GM19468 (cell line): ENCODE results near the gene FAM107A.

Experiments used
- ATAC-seq: cut with Tn5 transposase; IDR thresholded peaks from one replicate; pipeline ENCODE4 v1.9.1; 2021; ENCODE audit warnings: mild to moderate bottlenecking, moderate library complexity, moderate number of reproducible peaks; ENCODE audit not compliant: unreplicated experiment; ENCODE audit errors: extremely low read depth

The FAM107A gene

DNA sequence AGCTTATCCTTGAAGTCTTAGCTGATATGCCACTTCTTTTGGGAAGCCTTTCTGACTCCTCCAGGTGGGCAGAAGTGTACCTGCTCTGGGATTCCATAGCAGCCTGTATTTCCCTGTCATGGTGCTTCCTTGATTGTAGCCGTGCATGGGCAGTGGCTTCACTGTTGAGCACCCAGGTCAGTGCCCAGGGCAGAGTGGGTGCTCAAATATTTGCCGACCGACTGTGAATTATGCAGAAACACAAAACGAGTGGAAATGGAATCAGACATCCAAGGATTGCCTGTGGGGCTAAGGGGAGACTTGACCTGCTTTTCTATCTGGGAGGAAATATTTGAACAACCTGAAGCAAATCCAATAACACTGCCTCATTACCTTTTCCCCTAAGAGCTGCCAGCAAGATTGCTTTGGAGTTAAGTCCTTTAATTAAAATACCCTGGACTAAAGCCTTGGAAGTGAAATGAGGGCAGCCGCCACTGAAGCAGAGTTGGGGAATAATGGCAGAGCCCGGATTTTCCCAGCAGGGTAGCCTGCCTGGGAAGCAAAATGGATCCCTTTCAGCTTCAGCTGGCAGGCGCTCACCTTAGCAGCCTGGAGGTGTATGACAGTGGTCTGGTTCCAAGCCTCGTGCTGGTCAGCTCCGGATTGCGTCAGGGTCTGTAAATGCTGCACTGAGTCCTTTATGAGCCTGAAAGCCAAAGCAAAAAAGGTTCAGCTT is 55.1 kb downstream of the FAM107A start:
- ATAC-seq = no peak

DNA sequence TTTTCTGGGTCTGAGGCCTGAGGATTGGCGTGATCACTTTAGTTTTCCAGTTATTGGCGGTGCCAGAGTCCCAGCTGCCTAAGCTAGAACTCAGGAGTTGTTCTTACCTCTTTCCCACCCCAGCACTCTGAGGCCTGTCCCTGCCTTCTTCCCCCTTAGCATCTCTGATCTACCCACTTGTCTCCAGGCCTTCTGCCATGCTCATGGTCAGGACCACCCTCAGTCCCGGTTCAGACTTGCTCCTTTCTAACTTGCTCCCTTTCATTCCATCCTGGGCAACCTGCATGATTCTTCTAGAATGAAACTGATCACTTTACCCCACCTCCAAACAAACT is 55.9 kb downstream of the FAM107A start:
- no peak for ATAC-seq

DNA sequence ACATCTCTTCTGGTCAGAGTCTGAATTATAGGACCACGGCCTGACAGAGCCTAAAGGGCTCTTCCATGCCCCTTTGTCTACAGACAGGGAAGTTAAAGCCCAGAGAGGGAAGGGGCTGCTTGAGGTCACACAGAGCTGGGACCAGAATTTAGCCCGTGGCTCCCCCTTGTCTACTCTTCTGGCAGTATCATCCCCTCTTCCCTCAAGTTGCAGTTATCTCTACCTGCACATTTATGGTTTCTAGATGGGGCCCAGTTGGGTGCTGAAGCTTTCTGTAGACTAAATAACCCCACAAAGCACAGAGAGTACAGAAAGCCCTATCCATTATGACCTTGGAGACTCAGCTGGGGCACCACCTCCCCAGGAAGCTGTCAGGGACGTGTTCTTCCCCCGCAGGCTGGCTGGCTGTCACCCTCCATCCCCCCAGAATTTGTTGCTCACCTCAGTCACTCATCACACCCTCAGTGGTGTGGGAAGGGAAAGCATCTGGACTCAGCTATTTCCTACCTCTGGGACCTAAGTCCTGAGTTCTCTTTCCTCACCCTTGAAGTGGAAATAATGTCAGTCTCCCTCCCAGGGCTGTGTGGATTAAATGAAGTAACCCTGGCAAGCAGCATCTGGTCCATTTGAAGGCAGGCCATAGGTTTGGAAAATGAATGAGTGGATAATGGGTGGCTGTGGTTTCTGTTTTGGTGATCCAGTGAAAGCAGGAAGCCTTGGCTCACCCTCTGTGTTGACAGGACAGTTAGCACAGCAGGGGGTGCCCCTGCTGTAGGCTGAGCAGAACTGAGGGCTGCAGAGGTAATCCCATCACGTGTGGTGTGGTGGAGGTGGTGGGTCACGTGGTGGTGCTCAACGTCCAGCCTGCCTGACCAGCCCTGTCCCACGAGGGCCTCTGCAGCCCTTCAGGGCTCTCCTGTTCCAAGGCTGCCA is 56.5 kb downstream of the FAM107A start:
- ATAC-seq = no peak

DNA sequence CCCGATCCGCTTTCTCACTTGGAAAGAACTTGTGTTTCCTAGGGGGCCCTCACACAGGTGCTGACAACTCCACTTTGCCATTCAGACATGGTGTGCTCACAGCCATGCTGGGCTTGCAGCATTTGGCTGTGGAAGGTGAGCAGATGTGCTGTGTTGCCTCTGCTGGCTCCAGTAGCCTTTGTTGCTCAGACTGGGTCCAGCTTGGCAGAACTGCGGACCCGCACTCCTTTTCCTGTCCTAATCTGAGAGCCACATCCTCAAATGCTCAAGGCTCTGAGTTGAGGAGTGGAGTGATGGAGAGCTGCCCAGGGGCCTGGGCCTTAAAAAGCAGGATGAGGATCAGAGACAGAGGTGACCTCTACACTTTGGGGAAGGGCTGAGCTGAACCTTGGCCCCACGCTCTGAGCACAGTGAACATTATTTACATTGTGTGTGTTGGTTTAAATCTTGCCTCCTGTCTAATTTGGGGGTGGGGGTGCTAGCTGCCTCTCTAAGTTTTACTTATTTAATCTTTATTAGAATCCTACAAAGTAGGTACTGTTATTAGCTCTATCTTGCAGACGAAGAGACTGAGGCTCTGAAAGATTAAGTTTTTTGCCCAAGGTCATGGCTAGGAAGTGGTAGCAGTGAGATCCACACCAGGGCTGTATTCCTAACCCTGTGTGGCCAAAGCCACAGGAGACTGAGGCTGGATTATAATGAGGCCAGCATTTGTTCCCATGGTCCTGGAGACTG is 57.4 kb downstream of the FAM107A start:
- no peak for ATAC-seq

DNA sequence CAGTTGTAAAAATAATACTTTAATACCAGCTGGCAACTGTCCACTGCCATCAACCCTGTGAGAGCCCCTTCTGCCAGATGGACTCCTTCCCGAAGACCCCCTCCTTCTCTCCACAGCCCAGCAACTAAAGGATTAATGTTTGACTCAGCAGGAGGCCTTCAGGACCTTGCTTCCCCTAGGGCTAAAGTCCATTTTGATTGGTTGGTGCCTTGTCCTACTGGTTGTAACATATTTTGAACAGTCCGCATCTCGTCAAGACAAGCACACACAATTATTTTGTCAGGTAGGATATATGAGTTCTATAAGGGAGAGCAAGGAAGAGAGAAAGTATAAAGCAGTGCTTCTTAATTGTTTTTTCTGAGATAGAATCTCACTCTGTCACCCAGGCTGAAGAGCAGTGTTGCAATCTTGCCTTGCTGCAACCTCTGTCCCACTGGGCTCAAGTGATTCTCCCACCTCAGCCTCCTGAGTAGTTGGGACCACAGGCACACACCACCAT is 58.9 kb downstream of the FAM107A start:
- ATAC-seq = no peak

DNA sequence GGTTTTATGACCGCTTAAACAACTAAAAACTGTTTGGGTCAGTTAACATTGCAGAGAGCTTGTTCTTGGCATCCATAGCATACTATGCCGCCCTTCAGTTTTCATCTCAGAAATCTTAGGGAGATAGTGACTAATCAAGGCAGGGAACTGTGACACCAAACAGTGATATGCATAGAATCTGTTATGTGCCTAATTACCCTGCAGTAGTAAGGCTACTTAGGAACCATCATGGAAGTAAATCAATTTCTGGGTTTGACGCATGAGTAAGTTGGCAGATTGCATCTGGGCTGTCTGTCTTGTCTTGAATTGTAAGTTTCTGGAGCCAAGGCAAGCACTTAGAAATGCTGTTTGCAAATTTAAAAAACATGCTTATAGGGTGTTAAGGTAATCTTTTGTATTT is 62.8 kb downstream of the FAM107A start:
- ATAC-seq = no peak
